Jurkat, Clone E6-1 (cell line): ENCODE results near the gene PKD2L1.

Experiments used
- DNase-seq: peaks from one replicate; pipeline ENCODE4 v3.0.0-alpha.2; 2011; ENCODE audit warnings: low read depth, low spot score
- H3K4me3 ChIP-seq: 2 replicates; pipeline ENCODE4 v1.5.1; 2011; ENCODE audit warnings: mild to moderate bottlenecking, low read length, control low read depth, moderate library complexity

Gene PKD2L1

DNA sequence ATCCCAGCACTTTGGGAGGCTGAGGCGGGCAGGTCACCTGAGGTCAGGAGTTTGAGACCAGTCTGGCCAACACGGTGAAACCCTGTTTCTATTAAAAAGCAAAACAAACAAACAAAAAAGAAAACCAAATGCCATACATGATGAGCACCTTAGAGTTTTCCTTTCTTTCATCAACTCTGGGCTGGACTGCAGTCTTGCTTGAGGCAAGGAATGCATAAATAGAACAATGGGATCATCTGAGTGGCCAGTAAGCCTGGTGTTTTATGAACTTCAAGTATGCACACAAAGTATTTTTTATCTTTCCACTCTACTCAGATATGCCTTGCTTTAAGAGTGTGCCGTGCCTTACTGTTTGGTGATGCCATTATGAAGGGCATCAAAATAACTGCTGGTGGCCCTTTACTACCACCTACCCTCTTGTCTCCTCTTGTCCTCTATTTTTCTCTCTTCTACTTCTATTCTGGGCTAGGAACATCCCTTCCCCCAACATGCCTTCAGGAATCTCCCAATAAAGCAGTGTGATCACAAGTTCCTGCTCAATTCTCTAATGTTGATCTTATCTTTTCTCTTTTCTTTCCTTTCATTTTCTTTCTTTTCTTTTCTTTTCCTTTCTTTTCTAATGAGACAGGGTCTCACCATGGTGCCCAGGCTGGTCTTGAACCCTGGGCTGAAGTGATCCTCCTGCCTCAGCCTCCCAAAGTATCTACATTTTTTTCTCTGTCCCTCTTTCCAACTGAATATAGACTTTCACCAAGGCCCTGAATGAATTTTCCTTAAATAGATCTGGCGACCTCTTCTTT is 27.2 kb upstream of the PKD2L1 start:
- no peak for DNase-seq
- no peak overlapping the region for H3K4me3 ChIP-seq

DNA sequence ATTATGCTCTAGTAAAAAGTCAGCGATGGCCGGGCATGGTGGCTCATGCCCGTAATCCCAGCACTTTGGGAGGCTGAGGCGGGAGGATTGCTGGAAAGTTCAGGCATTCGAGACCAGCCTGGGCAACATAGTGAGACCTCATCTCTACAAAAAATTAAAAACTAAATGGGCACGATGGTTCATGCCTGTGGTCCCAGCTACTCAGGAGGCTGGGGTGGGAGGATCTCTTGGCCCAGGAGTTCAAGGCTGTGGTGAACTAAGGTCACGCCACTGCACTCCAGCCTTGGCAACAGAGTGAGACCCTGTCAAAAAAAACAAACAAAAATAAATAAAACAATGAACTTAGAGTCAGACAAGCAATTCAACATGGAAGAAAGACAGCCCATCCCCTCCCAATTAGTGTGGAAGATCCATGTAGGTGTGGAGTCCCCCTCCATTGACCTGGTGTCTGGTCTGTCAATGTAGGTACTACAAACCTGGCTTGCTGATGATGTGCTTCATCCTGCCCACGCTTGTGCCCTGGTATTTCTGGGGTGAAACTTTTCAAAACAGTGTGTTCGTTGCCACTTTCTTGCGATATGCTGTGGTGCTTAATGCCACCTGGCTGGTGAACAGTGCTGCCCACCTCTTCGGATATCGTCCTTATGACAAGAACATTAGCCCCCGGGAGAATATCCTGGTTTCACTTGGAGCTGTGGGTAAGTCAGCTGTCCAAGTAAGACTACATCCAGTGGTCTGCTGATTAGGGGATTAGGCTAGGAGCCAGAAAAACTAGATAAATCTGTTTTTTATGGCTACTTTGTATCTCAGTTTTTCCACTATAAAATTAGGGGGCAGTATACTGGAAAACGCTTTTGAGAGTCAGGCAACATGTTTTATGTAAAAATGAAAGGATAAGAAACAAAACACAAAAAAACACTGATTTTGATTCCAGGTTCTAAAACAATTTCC is 26.3 kb upstream of the PKD2L1 start:
- no peak for DNase-seq
- H3K4me3 ChIP-seq: no peak overlapping the region

DNA sequence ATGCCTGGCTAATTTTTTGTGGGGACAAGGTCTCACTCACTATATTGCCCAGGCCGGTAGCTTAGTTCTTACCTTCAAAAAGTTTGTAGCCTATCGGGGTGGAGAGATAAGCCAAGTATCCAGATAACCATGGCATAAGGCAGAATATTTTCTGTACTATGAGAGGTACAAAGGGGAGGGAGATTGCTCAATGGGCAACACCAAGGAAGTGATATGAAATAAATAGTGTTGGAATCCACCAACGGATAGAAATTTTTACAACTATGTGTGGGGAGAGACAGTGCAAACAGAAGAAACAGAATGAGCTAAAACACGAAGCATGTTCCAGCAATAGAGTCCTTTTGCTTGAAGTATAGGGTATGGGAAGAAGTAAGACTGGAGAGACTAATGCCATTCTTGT is 25.1 kb upstream of the PKD2L1 start:
- no peak for DNase-seq
- H3K4me3 ChIP-seq: no peak overlapping the region

DNA sequence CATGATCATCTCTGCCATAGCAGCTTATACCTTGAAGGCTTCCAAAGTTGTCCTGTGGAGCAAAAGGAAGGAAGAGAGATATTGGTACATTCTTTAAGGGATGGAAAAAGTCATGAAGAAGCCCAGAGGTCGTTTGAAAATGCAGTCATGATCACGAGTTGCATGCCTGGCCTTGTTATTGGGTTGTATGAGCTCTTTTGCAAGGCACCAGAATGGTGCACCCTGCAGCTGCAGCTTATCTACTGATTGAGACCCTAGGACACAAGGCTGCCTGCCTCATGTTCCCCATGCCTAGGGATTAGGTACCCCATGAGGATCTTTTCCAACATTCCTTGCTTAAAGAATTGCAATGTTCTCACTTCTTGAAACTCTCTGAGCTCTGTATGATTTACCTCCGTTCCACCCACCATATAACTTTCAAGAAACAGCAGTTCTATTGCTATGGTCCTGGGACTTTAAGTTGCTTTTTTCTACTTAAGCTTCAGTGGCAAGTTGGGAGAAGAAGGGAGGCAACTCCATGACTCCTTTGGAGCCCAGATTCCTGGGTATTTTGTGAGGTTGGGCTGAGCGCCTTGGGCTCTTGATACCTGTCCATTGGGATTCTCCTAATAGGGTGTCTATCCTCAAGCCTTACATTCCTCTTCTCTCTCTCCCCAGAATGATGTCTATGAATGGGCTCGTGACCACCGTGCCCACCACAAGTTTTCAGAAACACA is 23.9 kb upstream of the PKD2L1 start:
- no peak overlapping the region for H3K4me3 ChIP-seq
- DNase-seq: no peak

DNA sequence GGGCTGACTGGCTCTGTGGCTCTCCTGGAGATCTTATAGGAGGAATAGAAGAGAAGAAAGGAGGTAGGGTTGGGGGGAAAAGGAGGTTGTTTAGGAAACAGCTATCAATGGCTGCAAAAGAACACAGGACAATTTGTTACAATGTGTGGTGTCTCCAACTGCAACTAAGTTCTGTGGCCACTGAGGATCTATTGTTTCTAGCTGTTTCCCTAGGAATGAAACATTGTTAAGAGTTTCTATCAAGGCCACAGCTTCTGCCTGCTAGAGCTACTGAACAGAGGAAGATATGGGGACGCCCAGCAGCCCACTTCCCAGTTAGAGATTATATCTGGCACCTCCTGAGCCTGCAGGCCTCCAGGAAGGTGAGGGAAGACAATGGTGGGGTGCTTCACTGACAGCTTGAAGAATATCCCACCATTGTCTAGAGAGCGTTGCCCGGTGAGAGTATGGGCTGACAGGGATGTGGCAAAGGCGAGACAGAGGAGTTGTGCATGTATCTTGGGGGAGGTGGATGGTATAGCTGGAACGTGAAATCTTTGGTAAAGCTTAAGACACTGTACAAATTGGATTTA is 21.0 kb upstream of the PKD2L1 start:
- DNase-seq: no peak
- H3K4me3 ChIP-seq: no peak overlapping the region

DNA sequence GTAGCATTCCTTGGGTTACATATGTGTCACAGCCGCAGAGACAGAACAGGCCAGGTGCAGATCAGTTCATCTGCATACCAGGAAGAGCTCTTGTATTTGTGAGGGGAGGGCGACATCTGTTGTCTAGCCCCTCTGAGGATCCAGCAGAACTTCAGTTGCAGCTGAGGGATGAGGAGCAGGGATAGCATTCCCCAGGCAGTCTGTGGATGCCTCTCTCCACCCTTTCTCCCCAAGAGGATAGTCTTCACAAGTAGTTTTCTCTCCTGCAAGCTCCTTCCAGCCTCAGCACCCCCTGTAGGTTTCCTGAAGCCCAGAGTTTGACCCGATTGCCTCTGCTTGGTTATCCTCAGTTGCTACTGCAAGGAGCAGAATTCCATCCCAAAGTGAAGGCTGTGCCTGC is 19.6 kb upstream of the PKD2L1 start:
- no peak overlapping the region; the same call in 1 of the 2 replicates for H3K4me3 ChIP-seq
- DNase-seq: no peak

DNA sequence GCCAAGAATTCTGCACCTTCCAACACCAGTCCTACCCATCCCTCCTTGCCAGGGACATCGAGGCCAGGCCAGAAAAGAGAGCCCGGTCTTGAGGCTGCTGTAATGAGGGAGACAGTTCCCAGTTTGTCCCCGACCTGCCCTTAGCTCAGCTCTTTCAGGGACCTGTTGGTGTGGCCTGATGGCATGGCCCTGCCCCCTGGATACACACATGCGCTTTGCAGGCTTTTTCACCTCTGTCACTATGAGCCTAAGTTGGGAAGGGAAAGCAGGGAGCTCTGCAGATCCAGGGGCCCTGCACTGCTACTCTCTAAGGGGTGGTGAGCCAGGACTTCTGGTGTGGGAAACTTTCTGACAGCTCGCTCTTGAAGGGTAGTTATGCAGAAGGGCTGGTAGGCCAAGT is 19.1 kb upstream of the PKD2L1 start:
- no peak for DNase-seq
- peak overlapping the region; percentile 97 for H3K4me3 ChIP-seq

DNA sequence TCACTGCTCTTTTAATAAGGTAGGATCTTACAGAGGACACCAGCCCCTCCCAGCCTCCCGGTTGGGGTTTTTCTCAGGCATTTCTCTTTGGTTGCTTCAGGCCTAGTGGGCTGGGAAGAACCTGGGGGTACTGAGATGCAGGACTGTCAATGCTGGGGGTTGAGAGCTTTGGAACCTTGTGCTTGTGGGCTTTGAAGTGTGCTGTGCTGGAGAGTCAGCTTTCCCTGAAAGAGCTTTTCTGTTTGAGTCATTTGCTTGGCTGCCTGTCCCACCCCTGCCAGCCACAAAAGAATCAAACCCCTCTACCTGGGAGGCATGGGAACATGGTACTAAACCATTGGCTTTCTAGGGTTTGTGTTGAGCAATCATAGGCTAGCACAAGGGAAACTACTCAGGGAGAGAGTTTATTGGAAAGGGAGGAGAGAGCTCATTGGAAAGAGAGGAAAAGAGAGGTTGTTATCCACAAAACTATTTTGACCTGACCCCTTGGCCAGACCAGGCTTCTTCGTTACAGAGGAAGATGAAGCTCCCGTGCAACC is 18.4 kb upstream of the PKD2L1 start:
- H3K4me3 ChIP-seq: peak overlapping the region; percentile 97
- no peak for DNase-seq

DNA sequence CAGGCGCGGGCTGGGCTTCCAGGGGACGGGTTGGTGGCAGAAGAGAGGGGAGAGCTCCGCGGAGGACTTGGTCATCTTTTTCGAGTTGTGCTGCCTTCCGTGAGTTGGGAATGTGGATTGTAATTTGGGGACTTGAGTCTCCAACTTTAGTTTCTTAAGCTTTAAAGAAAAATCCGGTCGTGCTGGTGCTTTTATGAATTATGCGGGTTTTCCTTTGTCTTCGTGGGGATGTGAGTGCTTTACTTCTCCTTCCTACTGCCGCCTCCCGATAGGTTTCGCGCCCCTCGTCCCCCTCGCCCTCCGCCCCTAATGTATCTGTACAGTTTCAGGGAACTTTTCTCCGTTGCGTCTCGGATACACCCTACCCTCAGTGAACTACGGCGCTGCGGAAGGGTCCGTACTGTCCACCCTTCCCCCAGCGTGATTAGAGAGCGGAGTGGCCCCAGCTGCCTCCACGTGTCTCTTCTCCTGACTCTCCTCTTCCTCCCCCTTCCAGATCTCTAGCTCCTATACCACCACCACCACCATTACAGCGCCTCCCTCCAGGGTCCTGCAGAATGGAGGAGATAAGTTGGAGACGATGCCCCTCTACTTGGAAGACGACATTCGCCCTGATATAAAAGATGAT is 17.7 kb upstream of the PKD2L1 start:
- H3K4me3 ChIP-seq: peak overlapping the region; percentile 97
- DNase-seq: no peak

DNA sequence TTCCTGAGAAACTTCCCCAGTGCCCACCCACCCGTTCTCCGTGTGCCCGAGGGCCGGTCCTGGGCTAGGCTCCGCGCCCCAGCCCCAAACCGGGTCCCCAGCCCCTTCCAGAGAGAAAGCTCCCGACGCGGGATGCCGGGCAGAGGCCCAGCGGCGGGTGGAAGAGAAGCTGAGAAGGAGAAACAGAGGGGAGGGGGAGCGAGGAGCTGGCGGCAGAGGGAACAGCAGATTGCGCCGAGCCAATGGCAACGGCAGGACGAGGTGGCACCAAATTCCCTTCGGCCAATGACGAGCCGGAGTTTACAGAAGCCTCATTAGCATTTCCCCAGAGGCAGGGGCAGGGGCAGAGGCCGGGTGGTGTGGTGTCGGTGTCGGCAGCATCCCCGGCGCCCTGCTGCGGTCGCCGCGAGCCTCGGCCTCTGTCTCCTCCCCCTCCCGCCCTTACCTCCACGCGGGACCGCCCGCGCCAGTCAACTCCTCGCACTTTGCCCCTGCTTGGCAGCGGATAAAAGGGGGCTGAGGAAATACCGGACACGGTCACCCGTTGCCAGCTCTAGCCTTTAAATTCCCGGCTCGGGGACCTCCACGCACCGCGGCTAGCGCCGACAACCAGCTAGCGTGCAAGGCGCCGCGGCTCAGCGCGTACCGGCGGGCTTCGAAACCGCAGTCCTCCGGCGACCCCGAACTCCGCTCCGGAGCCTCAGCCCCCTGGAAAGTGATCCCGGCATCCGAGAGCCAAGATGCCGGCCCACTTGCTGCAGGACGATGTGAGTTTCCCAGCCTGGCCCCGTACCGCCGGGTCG is 16.9 kb upstream of the PKD2L1 start, which contains the start of gene SCD:
SCD (plus strand) TSS at position 469 of the 803 bp plus-strand sequence; CDS start at position 741, 272 bp downstream.
- DNase-seq: peak; percentile 96
- H3K4me3 ChIP-seq: peak within 1 kb of the TSS; percentile 97

DNA sequence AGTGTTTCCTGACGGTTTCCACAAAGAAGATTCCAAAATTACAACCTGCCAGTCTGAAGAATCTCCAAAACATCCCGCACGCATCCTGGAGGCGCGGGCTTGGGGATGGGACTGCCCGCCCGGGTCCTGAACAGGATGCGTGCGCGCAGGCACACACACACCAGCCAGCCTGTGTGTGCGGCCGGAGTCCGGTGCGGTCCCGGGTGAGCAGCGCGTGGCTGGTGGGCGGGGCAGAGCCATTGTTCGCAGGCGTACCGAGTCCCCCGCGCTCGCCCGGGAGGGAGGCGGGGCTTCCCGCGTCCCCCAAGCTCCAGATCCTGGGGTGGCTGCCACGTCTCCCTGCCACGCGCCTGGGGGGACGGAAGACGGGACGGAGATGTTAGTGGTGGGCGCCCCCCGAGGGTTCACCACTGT is 16.3 kb upstream of the PKD2L1 start:
- DNase-seq: peak; percentile 54

DNA sequence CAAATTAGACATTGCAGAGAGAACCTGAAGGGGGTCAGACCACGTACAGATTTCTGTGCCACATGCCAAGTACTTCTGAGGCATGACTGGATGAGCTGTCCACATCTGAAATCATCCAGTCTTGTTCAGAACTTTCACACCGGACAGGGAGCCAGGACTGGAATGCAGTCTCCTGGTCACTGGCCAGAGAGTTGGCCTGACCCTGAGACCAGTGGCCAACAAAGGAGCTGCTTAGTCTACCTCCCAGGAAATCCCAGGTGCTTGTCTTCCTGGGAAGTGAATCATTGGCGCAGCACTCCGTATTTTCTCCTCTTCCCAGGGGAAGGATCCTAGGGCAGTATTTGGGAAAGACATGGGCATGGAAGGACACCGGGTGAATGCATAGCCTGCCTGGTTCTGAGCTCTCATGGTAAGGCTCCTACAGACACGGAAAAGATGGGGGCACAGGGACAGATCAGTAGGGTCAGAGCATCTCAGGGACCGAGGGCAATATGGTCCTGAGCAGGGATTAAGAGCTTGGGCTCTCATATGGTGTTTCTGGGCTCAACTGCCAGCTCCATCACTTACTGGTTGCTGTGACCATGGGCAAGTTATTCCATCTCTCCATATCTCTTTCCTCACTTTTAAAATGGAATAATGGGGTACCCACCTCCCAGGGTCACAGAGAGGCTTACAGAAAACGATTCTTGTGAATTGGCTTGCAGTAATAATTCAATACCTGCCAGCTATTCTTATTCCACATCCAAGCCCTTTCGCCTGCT is 15.7 kb upstream of the PKD2L1 start:
- no peak for DNase-seq

More for the DNA sequence above, 16.3 kb upstream of the PKD2L1 start:
- peak overlapping the region; percentile 97 for H3K4me3 ChIP-seq

DNA sequence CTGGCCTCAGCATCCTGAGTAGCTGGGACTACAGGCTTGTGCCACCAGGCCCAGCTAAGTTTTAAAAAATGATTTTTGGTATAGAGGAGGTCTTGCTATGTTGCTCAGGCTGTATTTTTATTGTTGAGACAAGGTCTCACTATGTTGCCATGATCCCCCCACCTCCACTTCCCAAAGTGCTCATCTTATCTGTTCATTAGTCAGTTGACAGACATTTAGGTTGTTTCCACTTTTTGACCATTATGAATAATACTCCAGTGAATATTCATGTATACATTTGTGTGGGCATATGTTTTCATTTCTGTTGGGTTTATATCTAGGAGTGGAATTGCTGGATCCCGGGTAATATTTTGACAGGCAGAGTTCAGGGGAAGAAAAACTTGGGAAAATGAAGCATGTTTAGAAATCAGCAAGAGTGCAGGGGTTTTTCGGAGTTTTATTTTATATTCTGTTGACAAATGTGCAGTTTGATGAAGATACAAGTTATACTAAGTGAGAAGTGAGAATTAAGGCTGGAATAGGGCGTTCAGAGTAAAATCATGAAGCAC is 14.3 kb upstream of the PKD2L1 start:
- H3K4me3 ChIP-seq: no peak overlapping the region
- DNase-seq: no peak

More for the DNA sequence above, 15.7 kb upstream of the PKD2L1 start:
- peak overlapping the region; percentile 97 for H3K4me3 ChIP-seq

DNA sequence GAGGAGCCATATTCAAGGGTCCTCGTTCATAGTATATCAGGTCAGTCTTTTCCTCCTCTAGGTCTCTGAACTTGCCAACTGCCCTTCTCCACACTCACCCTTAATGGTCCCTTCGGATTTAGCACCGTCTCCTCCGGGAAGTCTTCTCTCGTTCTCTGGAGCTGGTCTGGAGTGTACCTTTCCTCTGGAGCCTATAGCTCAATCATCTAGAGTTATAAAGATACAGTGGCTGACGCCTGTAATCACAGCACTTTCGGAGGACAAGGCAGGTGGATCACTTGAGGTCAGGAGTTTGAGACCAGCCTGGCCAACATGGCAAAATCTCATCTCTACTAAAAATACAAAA is 12.6 kb upstream of the PKD2L1 start:
- DNase-seq: no peak
- no peak overlapping the region for H3K4me3 ChIP-seq

DNA sequence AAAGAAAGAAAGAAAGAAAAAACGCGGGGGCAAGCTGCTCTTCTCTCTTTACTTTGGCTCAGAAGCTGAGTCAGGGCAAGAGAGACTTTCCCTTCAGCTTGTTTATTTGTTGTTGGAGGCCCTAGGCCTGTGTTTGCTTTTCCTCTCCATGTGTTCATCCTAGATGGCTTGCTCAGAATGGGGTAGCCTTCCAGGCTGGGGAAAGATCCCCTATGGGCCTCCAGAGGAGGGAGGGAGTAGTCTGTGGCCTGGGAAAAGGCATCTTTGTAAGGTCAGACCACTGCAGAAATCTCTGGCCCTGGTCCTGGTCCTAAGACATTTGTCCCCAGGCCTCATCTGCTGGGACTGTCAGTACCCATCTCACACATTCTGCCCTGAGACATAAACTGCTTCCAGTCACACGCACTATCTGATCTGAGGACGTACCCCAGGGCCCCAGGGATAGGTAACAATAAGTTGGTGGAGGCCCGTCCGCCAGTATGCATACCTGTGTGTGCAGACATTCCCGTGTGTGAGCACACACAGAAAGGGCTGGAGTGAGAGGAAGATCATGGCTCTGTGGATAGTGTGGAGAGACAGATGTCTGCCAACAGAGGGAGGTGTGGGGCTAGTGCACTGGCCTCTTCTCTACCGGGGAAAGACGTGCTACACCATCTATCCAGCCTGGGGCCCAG is 12.1 kb upstream of the PKD2L1 start:
- DNase-seq: no peak
- H3K4me3 ChIP-seq: no peak overlapping the region
